GM19239 (cell line): Measurements from ENCODE around the gene LRP1B.
"Not testable (repeated sequence)": the region's sequence is repeated elsewhere in the genome, so short reads cannot be mapped to it uniquely, and the experiment has no call there.

Source experiments
- DNase-seq: peaks from one replicate; pipeline ENCODE4 v3.0.0; 2011; ENCODE audit warnings: low spot score; ENCODE audit not compliant: insufficient read length
- FAIRE-seq: peaks from 2 replicates; lab custom pipeline; 2011; peaks lifted over from hg19 to GRCh38; lab: Jason Lieb, UNC

The LRP1B gene

GRCh38 chr2:140295767-140296166 lies 1835.0 kb downstream of the LRP1B start:
- FAIRE-seq (no peak), DNase-seq (no peak)

DNA sequence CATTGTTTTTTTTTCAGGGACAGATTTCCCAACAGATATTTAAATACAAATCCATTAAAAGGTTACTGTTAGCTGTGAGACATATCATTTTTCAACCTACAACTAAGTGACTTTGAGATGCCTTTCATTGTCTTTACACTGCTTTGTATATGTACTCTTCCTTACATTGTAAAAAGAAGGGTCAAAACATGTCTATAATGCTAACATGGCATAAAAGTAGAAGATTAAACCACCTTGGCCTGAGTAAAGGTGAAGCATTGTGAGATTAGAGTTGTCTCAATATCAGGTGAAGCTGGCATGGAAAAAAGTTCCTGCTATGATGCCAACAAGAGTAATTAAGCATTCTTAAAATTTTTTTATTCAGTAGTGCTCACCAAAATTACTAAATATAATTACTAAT lies 1842.1 kb downstream of the LRP1B start:
- FAIRE-seq (no peak), DNase-seq (no peak)

- FAIRE-seq (no peak), DNase-seq (no peak)
Observed at GRCh38 chr2:140288213-140288612, 1842.6 kb downstream of the LRP1B start.

- no peak for FAIRE-seq
Observed at GRCh38 chr2:140286377-140286776, 1844.4 kb downstream of the LRP1B start.

GRCh38 chr2:140277344-140277743 lies 1853.5 kb downstream of the LRP1B start:
- DNase-seq, FAIRE-seq: not testable (repeated sequence)

More at GRCh38 chr2:140286377-140286776, 1844.4 kb downstream of the LRP1B start:
- DNase-seq = no peak

GRCh38 chr2:140276661-140277060 lies 1854.2 kb downstream of the LRP1B start:
- FAIRE-seq (no peak), DNase-seq (no peak)

DNA sequence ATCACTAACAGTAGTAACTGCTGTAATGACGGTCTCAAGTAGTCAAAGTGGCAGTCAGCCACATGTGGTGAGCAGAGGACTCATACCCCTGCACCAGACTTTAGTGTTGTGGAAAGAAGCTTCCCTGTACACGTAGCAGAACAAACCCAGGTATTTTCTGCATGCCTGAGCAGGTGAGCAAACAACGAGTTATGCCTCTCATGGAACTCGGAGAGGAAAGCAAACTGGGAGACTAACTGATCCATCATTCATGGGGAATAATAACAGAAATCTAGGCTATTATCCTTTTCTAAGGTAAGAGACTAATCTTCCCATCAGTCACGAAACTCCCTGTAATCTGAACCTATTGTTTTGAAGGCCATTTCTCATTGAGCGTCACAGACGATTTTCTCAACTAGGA lies 1855.4 kb downstream of the LRP1B start:
- FAIRE-seq = no peak
- DNase-seq = no peak

- FAIRE-seq (no peak), DNase-seq (no peak)
Observed at GRCh38 chr2:140274891-140275290, 1855.9 kb downstream of the LRP1B start.

DNA sequence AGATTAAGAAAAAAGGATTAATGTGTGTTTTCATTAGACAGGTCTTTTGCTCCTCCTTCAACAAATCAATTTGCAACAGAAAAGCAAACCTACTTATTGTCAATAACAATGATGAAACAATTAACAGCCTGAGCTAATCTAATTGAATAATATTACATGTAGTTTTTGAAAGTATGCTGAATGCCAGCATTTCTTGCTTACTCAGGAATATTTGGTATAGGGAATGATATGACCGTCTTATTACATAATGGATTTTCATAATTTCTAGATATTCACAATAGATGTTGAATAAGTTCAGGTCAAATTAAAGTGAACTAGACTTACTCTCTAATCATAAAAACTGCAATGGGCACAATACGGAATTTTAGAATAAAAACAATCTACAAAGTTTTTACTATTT lies 1856.9 kb downstream of the LRP1B start:
- DNase-seq (no peak), FAIRE-seq (no peak)

- no peak for DNase-seq
- FAIRE-seq = no peak
Observed at GRCh38 chr2:140273408-140273807, 1857.4 kb downstream of the LRP1B start.

GRCh38 chr2:140270224-140270623 lies 1860.6 kb downstream of the LRP1B start:
- no peak for FAIRE-seq
- DNase-seq = no peak

GRCh38 chr2:140269000-140269399 lies 1861.8 kb downstream of the LRP1B start:
- DNase-seq (no peak), FAIRE-seq (no peak)

- no peak for FAIRE-seq
Observed at GRCh38 chr2:140262908-140263307, 1867.9 kb downstream of the LRP1B start.

GRCh38 chr2:140257692-140258300 lies 1873.0 kb downstream of the LRP1B start:
- DNase-seq (no peak), FAIRE-seq (no peak)

More at GRCh38 chr2:140262908-140263307, 1867.9 kb downstream of the LRP1B start:
- DNase-seq = no peak

GRCh38 chr2:140256080-140256479 lies 1874.7 kb downstream of the LRP1B start:
- DNase-seq (no peak), FAIRE-seq (no peak)

DNA sequence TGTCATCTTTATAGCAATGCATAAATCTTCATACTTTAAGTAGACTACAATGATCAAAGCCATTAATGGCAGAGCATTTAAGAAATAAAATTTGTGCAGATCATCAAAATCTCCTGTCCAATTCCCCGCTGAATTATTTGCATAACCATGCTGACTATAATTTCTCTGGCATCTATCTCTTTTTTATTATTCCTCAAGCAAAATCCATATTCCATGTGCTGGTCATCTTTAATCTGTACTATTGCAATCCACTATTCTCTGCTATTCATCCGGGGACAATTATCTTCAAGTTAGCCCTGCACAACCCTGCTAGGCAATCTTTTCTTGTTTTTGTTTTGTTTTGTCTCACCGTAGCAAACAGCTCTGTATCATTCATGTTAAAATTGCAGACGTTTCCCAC lies 1881.0 kb downstream of the LRP1B start:
- FAIRE-seq (no peak), DNase-seq (no peak)

- FAIRE-seq = no peak
Observed at GRCh38 chr2:140248623-140249022, 1882.2 kb downstream of the LRP1B start.

GRCh38 chr2:140247451-140248195 lies 1883.2 kb downstream of the LRP1B start:
- FAIRE-seq (no peak), DNase-seq (no peak)

More at GRCh38 chr2:140248623-140249022, 1882.2 kb downstream of the LRP1B start:
- no peak for DNase-seq

DNA sequence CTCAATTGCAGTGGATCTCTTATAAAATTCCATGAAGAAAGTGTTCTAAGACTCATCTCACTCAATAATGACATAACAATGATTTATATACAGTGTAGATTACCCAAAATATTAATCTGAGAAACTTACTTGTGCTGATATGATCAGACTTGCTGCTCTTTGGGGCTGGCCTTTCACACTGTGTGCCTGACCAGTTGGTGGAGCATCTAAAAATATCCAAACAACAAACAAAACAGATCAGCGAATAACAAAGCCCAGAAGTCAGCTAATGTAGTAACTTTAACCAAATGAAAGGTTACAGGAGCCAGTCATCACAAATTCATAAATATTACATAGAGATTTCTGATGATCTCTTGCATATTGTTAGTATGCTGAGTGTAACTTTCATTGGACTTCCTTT lies 1883.9 kb downstream of the LRP1B start:
- FAIRE-seq (no peak), DNase-seq (no peak)

DNA sequence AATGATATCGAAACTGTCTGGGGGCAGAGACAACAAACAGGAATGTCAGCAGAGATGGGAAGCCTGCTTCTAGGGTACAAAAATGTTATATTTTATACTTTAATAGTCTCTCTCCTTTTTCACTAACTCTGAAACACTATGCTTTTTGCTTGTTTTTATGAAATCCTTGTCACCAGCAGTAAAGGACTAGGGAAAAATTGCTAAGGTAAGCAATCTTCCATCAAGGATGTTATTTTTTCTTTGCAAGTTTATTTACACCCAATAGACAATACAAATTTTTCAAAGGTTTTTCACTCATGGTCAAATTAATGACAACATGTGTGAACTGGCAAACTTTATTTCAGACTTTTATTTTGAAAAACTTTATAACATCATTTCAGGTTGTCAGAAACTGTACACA lies 1884.8 kb downstream of the LRP1B start:
- no peak for DNase-seq
- no peak for FAIRE-seq

GRCh38 chr2:140242889-140243288 lies 1887.9 kb downstream of the LRP1B start:
- FAIRE-seq = no peak
- DNase-seq = no peak

- FAIRE-seq = no peak
- DNase-seq = no peak
Observed at GRCh38 chr2:140234116-140234515, 1896.7 kb downstream of the LRP1B start.
